Skeletal muscle cell (primary cell): ENCODE measurements around the gene NLRP13.

Source experiments
- DNase-seq: peaks from one replicate; pipeline ENCODE4 v3.0.0-alpha.2; 2010; ENCODE audit warnings: low read depth
- H3K4me3 ChIP-seq: 2 replicates; pipeline ENCODE4 v1.5.1; 2011; ENCODE audit warnings: low read depth, mild to moderate bottlenecking, control low read depth, low read length, moderate library complexity

The NLRP13 gene

DNA sequence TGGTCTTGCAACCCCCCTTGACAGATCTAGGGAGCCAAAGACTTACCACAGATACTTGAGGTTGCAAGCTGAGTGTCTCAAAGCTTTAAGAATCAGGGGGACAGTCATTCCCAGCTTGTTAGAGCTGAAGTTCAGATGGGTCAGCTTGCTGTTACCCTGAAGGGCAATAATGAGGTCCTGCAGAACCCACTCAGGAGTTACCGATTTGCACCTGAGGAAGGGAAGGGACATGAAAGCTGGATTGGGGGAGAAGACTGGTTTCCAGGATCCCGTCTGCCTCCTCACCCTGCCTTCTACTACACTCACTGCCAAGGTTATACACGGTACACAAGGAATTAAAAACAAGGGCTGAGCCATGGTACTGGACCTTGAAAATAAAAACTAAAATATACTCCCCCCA, 24.4 kb downstream of the NLRP13 start:
- DNase-seq = no peak

DNA sequence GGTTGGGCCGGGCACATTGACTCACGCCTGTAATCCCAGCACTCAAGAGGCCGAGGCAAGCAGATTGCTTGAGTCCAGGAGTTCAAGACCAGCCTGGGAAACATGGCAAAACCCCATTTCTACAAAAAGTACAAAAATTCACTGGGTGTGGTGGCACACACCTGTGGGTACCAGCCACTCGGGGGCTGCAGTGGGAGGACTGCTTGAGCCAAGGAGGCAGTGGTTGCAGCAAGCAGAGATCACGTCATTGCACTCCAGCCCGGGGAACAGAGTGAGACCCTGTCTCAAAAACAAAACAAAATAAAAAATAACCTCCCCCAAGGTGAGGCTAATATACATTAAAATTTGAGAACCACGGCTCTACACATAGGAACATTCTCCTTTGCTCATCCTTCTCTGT, 24.9 kb downstream of the NLRP13 start:
- no peak overlapping the region for H3K4me3 ChIP-seq
- DNase-seq = no peak

More for the DNA sequence above, 24.4 kb downstream of the NLRP13 start:
- no peak overlapping the region for H3K4me3 ChIP-seq

DNA sequence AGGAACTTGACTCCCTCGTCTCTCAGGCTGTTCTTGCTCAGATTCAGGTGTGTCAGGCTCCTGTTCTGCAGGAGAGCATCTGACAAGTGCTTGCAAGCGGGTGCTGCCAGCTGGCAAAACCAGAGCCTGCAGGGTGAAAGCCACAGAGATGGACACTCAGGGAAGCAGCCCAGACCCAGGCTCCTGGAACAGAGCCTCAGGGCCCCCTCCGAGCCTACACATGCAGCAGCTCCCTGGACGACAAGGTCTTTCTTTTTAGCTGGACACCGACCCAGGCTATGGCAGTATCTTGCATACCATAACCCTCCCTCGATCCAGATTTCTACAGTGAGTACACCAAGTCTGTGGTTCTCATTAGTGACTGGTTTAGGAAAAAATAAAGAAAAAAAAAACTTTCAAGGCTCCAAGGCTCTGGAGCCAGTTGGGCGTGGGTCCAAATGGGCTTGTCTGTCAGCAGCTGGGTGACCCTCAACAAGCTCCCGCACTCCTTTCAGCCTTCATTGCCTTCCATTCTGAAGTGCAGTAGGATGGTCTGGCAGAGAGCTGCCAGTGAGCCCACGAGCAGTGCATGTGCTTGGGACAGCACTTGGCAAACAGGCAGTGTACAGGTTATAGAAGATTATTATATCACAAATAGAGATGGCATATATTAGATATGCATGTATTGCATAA, 29.9 kb downstream of the NLRP13 start:
- no peak overlapping the region for H3K4me3 ChIP-seq
- DNase-seq = no peak

- no peak overlapping the region for H3K4me3 ChIP-seq
- DNase-seq = no peak
Observed at GRCh38 chr19:55901369-55902079, 30.6 kb downstream of the NLRP13 start.

- H3K4me3 ChIP-seq = no peak overlapping the region
- DNase-seq = no peak
Observed at GRCh38 chr19:55898911-55899310, 33.2 kb downstream of the NLRP13 start.

DNA sequence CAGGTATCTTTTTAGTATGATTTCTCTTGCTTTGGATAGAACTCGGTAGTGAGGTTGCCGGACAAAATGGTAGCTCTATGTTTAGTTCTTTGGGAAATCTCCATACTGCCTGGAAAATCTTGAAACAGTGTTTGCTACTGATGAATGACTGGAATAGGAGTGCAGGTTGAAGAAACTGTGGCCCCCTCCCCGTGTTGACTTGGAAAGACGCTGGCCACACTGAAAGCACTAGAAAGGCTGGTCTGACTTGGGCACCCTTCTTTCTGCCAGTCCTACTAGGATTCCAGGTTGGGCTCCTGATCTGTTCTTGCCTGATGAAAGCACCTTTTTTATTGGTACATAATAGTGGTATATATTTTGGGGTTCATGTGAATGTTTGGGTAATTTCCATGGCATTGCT, 49.5 kb downstream of the NLRP13 start:
- H3K4me3 ChIP-seq = no peak overlapping the region
- DNase-seq = no peak

DNA sequence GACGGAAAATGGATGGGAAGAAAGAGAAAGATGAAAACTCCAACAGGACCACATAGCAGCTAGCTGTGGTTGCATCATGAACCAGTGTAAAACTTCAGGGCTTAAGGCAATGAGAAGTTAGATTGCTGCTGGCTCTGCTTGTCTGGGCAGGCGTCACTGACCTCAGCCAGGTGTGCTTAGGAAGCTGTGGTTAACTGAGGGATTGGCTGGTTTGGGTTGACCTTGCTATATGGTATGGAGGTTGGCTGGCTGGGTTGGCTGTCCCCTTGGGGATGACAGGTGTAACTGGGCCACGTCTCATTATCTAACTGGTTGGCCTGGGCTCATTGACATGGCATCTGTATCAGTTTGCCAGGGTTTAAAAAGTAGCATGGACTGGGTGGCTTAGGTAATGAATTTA, 54.9 kb downstream of the NLRP13 start:
- no peak overlapping the region for H3K4me3 ChIP-seq
- no peak for DNase-seq

DNA sequence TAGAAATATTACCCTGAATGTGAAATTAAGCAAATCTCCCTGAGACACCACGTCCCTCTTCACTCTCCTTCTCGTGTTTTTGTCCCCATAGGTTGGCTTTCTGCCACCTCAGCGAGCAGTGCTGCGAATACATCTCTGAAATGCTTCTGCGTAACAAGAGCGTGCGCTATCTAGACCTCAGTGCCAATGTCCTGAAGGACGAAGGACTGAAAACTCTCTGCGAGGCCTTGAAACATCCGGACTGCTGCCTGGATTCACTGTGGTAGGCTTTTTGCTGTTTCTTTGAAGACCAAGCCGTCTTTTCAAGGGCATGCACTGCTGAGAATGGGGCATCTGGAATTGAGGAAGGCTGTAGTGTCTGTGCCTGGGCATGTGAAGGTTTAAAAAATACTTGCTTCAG, 61.4 kb downstream of the NLRP13 start:
- no peak for DNase-seq
- no peak overlapping the region for H3K4me3 ChIP-seq

GRCh38 chr19:55867101-55867500, 65.0 kb downstream of the NLRP13 start:
- DNase-seq = no peak
- no peak overlapping the region for H3K4me3 ChIP-seq

- DNase-seq = no peak
- no peak overlapping the region for H3K4me3 ChIP-seq
Observed at GRCh38 chr19:55866521-55866920, 65.6 kb downstream of the NLRP13 start.

DNA sequence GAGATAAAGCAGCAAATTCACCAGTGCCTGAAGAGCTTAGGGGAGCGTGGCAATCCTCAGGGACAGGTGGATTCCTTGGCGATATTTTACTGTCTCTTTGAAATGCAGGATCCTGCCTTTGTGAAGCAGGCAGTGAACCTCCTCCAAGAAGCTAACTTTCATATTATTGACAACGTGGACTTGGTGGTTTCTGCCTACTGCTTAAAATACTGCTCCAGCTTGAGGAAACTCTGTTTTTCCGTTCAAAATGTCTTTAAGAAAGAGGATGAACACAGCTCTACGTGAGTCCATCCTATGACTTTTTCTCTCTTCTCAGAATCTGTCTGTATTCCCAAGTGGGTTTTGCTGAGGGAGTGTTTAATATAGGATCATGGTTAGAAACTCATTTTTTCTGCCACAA, 73.2 kb downstream of the NLRP13 start:
- DNase-seq = no peak
- no peak overlapping the region for H3K4me3 ChIP-seq

DNA sequence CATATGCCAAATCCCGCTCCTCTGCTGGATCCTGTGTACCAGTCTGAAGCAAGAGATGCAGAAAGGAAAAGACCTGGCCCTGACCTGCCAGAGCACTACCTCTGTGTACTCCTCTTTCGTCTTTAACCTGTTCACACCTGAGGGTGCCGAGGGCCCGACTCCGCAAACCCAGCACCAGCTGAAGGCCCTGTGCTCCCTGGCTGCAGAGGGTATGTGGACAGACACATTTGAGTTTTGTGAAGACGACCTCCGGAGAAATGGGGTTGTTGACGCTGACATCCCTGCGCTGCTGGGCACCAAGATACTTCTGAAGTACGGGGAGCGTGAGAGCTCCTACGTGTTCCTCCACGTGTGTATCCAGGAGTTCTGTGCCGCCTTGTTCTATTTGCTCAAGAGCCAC, 73.7 kb downstream of the NLRP13 start:
- H3K4me3 ChIP-seq = no peak overlapping the region
- DNase-seq = no peak

- no peak overlapping the region for H3K4me3 ChIP-seq
- DNase-seq = no peak
Observed at GRCh38 chr19:55857974-55858373, 74.2 kb downstream of the NLRP13 start.

GRCh38 chr19:55857149-55857548, 75.0 kb downstream of the NLRP13 start:
- H3K4me3 ChIP-seq = no peak overlapping the region
- no peak for DNase-seq

GRCh38 chr19:55855160-55855559, 77.0 kb downstream of the NLRP13 start:
- no peak for DNase-seq
- H3K4me3 ChIP-seq = no peak overlapping the region
